Thyroid gland (tissue), 4 donors: ENCODE results near the gene ATXN1. TPM values are rescaled to one million over a fixed set of nuclear protein-coding genes. Genes with fewer than 3 reads are reported as not detected.

Source experiments
- DNase-seq, 2 donors: peaks; one replicate each; pipeline ENCODE4 v3.0.0-alpha.2; 2019
- H3K27ac ChIP-seq, 3 donors: fragments of 200-600 bp; sonication (generic); 1 replicate in 2 of 3; 2 replicates in 1 of 3; pipeline ENCODE4 v1.5.1; 2016 to 2019; ENCODE audit warnings: mild to moderate bottlenecking in 1 of 3, moderate library complexity in 1 of 3
- H3K27me3 ChIP-seq: fragments of 200-600 bp; sonication (generic); one replicate; pipeline ENCODE4 v1.5.1; 2019
- H3K36me3 ChIP-seq, 2 donors: fragments of 200-600 bp; sonication (generic); one replicate each; pipeline ENCODE4 v1.5.1; 2016 to 2019
- H3K4me1 ChIP-seq, 2 donors: fragments of 200-600 bp; sonication (generic); one replicate each; pipeline ENCODE4 v1.5.1; 2017 to 2019
- H3K4me3 ChIP-seq, 3 donors: fragments of 200-600 bp; sonication (generic); replicated peaks in 1 of 3; 1 replicate in 2 of 3; 2 replicates in 1 of 3; pipeline ENCODE4 v1.5.1; 2016; ENCODE audit warnings: mild to moderate bottlenecking in 1 of 3
- H3K9me3 ChIP-seq: fragments of 200-600 bp; sonication (generic); one replicate; pipeline ENCODE4 v1.5.1; 2017
- CTCF ChIP-seq, 6 experiments: fragments of 200-600 bp in 3 of 6; fragments of 450-650 bp in 3 of 6; sonication (generic) in 3 of 6; IDR thresholded peaks; one replicate each; pipeline ENCODE4 v1.5.1; 2016 to 2019; ENCODE audit warnings: antibody characterized with exemption in 6 of 6, mild to moderate bottlenecking in 2 of 6, inconsistent platforms in 1 of 6, moderate library complexity in 1 of 6
- POLR2A ChIP-seq, 2 donors: fragments of 450-650 bp; IDR thresholded peaks; one replicate each; pipeline ENCODE4 v1.6.1; 2017; ENCODE audit warnings: antibody characterized with exemption in 2 of 2, mild to moderate bottlenecking in 2 of 2, moderate library complexity in 1 of 2
- WGBS, 2 donors: methylation state at CpG; one replicate each; pipeline ENCODE4 v1.1.5; 2017; 5-methylcytosine and 5-hydroxymethylcytosine counted together
- intact Hi-C: fragments of 100-400 bp; cut with DNase I; formaldehyde crosslinking; loops from one replicate; pipeline ENCODE4 v1.15.1; 2023
- total RNA-seq, 4 donors: library from RNA; depleted of rRNA; stranded (reverse); fragments of >200 nt; gene quantifications; one replicate each; pipeline ENCODE4 v1.2.3, GENCODE V29; 2016

ATXN1 gene
- total RNA-seq, 4 donors from 2014 or later, result 62.1 to 88.1 (median 83.0) TPM

GRCh38 chr6:16673011-16673797 is 88.1 kb downstream of the ATXN1 start:
- WGBS, 2 donors, result 92% methylated on average over 9 of the region's 9 CpGs

GRCh38 chr6:16671302-16672289 is 89.7 kb downstream of the ATXN1 start:
- 80 to 86% methylated on average over 6 of the region's 6 CpGs for WGBS, 2 donors
- Histone ChIP-seq H3K4me3 (no peak overlapping the region), H3K36me3 (no peaks in the 10 kb centered on the region), H3K9me3 (no peaks in the 10 kb centered on the region), H3K27ac (peak overlapping the region in 1 of 3 donors; percentile 62), H3K27me3 (no peaks in the 10 kb centered on the region), H3K4me1 (peaks cover 42 to 51% of the 10 kb centered on the region in 2 donors)
- DNase-seq, result no peak
- intact Hi-C loops, result loop anchor here (10.0 kb wide), 1 partner anchor 93 kb away; the partner anchor contains the start of gene ATXN1
- TF ChIP-seq POLR2A (IDR thresholded peaks at IDR 0.05) (no peak), CTCF (IDR thresholded peaks at IDR 0.05) (no peak)

More at GRCh38 chr6:16673011-16673797, 88.1 kb downstream of the ATXN1 start:
- Histone ChIP-seq H3K4me1 (peaks cover 46 to 63% of the 10 kb centered on the region in 2 donors), H3K4me3 (no peak overlapping the region), H3K27ac (no peak overlapping the region), H3K9me3 (no peaks in the 10 kb centered on the region), H3K36me3 (no peaks in the 10 kb centered on the region), H3K27me3 (no peaks in the 10 kb centered on the region)
- no peak for TF ChIP-seq POLR2A (IDR thresholded peaks at IDR 0.05)
- intact Hi-C loops, result loop anchor here (10.0 kb wide), 1 partner anchor 92 kb away; the partner anchor contains the start of gene ATXN1
- no peak for DNase-seq

- no peak overlapping the region for H3K4me3 ChIP-seq
- TF ChIP-seq CTCF (IDR thresholded peaks at IDR 0.05) (no peak), POLR2A (IDR thresholded peaks at IDR 0.05) (no peak)
- 70 to 83% methylated on average over 2 of the region's 2 CpGs for WGBS, 2 donors
- no peaks in the 10 kb centered on the region for H3K36me3 ChIP-seq
- peak overlapping the region in 2 of 3 donors; percentile 44 to 67 for H3K27ac ChIP-seq
- H3K9me3 ChIP-seq, result no peaks in the 10 kb centered on the region
- intact Hi-C loops, result loop anchor here (10.0 kb wide), 1 partner anchor 94 kb away; the partner anchor contains the start of gene ATXN1
- peaks cover 42 to 46% of the 10 kb centered on the region in 2 donors for H3K4me1 ChIP-seq
- DNase-seq, result no peak
- H3K27me3 ChIP-seq, result no peaks in the 10 kb centered on the region
These were observed 90.6 kb downstream of the ATXN1 start for GRCh38 chr6:16670617-16671051.

GRCh38 chr6:16670183-16670582 is 91.1 kb downstream of the ATXN1 start:
- intact Hi-C loops, result loop anchor here (10.0 kb wide), 1 partner anchor 95 kb away; the partner anchor contains the start of gene ATXN1
- Histone ChIP-seq H3K4me1 (peaks cover 40 to 44% of the 10 kb centered on the region in 2 donors), H3K27me3 (no peaks in the 10 kb centered on the region), H3K9me3 (no peaks in the 10 kb centered on the region), H3K4me3 (no peak overlapping the region), H3K27ac (peak overlapping the region in 2 of 3 donors; percentile 44 to 67), H3K36me3 (no peaks in the 10 kb centered on the region)
- TF ChIP-seq CTCF (IDR thresholded peaks at IDR 0.05) (no peak), POLR2A (IDR thresholded peaks at IDR 0.05) (no peak)
- WGBS, 2 donors, result 40 to 43% methylated on average over 4 of the region's 4 CpGs
- peak; percentile 60 to 63 for DNase-seq

GRCh38 chr6:16669227-16669626 is 92.0 kb downstream of the ATXN1 start:
- Histone ChIP-seq H3K36me3 (no peaks in the 10 kb centered on the region), H3K4me1 (peaks cover 32 to 34% of the 10 kb centered on the region in 2 donors), H3K27ac (peak overlapping the region in 1 of 3 donors; percentile 44), H3K4me3 (no peak overlapping the region), H3K27me3 (no peaks in the 10 kb centered on the region), H3K9me3 (no peaks in the 10 kb centered on the region)
- intact Hi-C loops, result no loop called here
- TF ChIP-seq CTCF (IDR thresholded peaks at IDR 0.05), result no peak
- DNase-seq, result no peak
- WGBS, 2 donors, result 78 to 87% methylated on average over 3 of the region's 3 CpGs
